ENCODE measurements around the gene SLC28A3.
A peak's percentile ranks its signal among the peaks of the same experiment; 100 is the strongest.
"Not testable (repeated sequence)": the region's sequence is repeated elsewhere in the genome, so short reads cannot be mapped to it uniquely, and the experiment has no call there.

SLC28A3 gene

GRCh38 chr9:84340535-84340934 is at the start of gene SLC28A3:
TSS of gene SLC28A3 (minus strand) at chr9:84340758. CDS start at chr9:84340633, 125 bp downstream.
- DNase-seq, result no peak

DNA sequence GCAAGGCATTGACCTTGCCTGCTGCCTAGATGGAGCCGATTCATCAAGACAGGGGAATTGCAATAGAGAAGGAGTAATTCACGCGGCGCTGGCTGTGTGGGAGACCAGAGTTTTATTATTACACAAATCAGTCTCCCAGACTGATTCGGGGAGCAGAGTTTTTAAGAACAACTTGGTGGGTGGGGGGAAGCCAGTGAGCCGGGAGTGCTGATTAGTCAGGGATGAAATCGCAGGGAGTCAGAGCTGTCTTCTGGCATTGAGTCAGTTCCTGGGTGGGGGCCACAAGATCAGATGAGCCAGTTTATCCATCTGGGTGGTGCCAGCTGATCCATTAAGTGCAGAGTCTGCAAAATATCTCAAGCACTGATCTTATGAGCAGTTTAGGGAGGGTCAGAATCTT is 49.7 kb upstream of the SLC28A3 start:
- peak; percentile 42 to 64 for DNase-seq

GRCh38 chr9:84387821-84388220 is 47.3 kb upstream of the SLC28A3 start:
- no peak for DNase-seq

DNA sequence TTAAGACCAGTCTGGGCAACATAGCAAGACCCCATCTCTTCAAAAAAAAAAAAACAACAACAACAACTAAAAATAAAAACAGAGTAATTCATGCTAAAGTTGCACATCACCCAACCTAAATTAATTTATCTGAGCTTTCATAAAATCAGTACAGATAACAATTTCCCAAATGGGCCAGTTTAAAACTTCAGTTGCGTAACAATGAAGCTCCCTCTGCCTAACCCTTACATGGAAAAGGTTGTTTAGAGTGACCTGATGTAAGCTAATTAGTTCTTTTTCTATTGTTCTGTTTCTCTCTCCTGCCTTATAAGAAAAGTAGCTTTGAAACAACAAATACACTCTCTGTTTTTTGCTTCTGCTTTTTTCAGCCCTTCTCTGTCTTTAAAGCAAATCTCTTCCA is 46.2 kb upstream of the SLC28A3 start:
- no peak for DNase-seq

GRCh38 chr9:84385386-84386040 is 45.0 kb upstream of the SLC28A3 start:
- DNase-seq, result no peak

GRCh38 chr9:84384617-84385016 is 44.1 kb upstream of the SLC28A3 start:
- DNase-seq, result no peak

GRCh38 chr9:84383178-84383577 is 42.6 kb upstream of the SLC28A3 start:
- no peak for DNase-seq

DNA sequence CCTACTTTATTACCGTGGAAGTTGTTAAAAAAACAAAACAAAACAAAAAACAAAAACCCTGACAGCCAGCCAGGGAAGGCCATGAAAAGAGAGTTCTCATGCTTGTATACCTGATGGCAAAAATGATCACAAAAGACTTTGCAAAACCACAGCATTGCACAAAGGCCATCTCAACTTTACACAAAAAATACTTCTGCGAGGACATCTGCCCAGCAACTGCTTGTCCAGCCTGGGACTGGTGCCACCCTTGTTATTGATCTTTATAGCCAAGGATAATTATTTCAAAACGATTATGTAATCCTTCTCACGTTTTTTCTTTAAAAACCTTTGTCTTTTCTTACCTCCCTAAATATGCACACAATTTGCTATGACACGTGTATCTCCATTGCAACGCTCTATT is 42.2 kb upstream of the SLC28A3 start:
- DNase-seq, result no peak

DNA sequence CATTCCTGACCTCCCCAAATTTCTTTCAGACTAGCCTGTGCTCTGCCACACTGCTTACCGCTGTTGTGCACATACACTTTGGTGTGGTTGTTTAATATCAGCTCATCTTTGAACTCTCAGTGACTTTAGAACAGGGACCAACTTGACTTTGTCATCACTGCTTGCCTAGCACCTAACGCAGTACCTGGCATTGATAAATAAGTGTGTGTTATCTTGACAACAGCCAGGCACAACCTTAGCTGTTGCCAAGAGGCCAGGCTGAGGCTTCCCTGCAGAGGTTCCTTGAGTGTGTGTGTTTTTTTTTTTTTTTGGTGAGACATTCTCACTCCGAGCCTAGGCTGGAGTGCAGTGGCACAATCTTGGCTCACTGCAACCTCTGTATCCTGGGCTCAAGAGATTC is 41.0 kb upstream of the SLC28A3 start:
- no peak for DNase-seq

GRCh38 chr9:84379740-84380139 is 39.2 kb upstream of the SLC28A3 start:
- no peak for DNase-seq

GRCh38 chr9:84375954-84376353 is 35.4 kb upstream of the SLC28A3 start:
- DNase-seq, result no peak

DNA sequence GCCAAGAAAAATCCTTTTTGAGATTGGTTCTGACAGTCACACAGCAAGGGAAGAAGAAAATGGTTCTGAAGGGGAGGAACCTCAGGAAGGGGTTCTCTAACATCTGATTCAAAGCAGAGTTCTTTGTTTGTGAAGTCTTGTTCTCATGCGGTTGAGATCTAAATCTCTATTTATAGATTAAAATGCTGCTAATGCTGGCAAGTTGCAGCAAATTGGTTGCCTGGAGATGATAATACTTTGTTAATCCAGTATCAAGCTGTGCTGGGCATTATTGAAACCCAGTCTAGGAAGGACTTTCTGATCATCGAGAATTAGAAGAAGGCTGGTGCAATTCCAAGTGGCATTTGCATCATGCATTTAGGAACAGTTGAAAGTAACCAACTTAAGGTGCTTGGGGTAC is 34.0 kb upstream of the SLC28A3 start:
- no peak for DNase-seq

DNA sequence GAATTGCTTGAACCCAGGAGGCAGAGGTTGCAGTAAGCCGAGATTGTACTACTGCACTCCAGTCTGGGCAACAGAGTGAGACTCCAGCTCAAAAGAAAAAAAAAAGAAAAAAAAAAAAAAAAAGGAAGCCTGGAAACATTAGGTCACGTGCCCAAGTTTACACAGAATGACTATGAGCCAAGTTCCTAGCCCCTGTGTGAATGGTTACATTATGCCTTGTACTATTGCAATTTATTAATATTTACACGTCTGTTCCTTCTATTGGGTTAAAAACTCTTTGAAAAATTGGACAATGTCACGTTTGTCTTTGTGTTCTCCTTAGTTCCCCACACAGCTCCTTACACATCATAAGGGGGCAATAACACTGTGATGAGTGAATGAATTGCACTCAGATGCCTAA is 33.5 kb upstream of the SLC28A3 start:
- no peak for DNase-seq

DNA sequence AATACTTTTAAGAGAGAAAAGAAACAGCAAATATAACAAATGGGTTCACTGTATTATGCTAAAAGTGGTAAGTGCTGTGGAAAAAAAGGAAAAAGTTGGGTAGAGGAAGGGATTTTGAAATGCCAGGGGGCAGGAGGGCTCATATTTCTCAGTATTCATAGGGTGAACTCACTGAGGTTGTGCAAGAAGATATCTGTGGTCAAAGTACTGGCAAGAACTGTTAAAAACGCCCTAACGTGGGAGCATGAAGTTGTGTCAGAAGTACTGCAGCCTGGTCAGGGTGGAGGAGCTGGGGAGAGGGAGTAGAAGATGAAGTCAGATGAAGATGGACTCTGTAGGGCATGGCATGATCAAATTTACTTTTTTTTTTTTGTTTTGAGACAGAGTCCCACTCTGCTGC is 31.2 kb upstream of the SLC28A3 start:
- no peak for DNase-seq

DNA sequence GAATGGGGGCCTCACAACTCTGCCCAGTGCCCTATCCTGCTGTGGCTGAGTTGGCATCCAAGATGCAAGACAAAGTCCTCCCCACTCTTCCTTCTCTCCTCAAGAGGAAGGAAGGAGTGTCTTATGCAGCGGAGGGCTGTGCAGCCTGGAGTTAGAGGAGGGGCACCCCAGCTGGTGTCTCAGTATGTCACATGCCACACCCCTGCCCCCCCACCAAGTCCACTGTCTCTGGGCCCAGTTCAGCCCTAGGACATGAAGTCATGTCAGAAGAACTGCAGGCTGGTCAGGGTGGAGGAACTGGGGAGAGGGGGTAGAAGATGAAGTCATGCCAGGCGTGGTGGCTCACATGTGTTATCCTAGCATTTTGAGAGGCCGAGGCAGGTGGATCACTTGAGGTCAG is 28.0 kb upstream of the SLC28A3 start:
- no peak for DNase-seq

DNA sequence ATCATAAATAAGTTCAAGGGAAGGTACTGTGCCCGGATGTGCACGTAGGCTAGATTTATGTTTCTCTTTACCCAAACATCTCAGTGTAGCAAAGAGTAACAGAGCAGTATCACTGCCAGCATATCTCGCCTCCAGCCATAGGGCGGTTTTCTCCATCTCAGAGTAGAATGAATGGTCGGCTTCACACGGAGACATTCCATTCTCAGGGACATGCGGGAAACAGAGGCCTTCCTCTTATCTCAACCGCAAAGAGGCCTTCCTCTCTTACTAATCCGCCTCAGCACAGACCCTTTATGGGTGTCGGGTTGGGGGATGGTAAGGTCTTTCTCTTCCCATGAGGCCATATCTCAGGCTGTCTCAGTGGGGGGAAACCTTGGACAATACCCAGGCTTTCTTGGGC is 27.2 kb upstream of the SLC28A3 start:
- not testable (repeated sequence) for DNase-seq

DNA sequence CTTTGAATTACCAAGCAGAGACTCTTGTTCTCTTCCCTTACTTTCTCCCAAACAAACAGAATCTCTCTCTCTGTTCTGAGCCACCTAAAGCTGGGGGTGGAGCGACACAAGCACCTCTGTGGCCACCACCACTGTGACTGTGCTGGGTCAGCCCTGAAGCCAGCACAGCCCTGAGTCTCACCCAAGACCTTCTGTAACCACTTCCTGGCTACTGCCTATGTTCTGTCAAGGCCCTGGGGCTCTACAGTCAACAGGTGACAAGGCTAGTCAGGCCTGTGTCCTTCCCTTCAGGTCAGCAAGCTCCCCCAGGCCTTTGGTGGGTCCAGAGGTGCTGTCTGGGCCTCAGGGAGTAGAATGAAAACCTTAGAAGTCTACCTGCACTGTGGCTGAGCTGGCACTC is 26.1 kb upstream of the SLC28A3 start:
- no peak for DNase-seq

DNA sequence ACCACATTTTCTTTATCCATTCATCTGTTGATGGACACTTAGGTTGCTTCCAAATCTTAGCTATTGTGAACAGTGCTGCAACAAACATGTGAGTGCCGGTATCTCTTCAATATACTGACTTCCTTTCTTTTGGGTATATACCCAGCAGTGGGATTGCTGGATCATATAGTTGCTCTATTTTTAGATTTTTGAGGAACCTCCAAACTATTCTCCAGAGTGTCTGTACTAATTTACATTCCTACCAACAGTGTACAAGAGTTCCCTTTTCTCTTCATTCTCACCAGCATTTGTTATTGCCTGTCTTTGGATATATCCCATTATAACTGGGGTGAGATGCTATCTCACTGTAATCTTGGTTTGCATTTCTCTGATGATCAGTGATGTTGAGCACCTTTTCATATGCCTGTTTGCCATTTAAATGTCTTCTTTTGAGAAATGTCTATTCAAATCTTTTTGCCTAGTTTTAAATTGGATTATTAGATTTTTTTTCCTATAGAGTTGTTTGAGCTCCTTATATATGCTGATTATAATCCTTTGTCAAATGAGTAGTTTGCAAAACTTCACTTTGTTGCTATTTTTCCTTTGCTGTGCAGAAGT is 24.4 kb upstream of the SLC28A3 start:
- not testable (repeated sequence) for DNase-seq

GRCh38 chr9:84361645-84362044 is 21.1 kb upstream of the SLC28A3 start:
- no peak for DNase-seq

GRCh38 chr9:84357275-84357674 is 16.7 kb upstream of the SLC28A3 start:
- DNase-seq, result no peak

GRCh38 chr9:84354035-84354434 is 13.5 kb upstream of the SLC28A3 start:
- DNase-seq, result no peak

GRCh38 chr9:84349671-84350070 is 9.1 kb upstream of the SLC28A3 start:
- DNase-seq, result no peak

DNA sequence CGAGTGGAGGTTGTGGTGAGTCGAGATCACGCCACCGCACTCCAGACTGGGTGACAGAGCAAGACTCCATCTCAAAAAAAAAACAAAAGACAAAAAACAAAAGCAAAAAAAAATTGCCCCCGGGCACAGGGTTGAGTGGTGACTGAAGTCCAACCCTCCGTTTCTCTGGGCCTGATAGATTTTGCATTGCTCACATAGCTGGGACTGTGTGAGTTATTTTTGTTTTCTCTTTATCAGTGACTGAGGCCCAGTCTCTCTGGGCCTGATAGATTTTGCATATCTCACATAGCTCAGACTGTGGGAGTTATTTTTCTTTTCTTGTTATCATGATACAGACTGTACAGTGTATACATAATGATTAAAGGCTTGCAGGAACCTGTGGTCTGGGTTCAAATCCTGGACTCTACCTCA is 2.6 kb upstream of the SLC28A3 start:
- DNase-seq, result no peak

- DNase-seq, result no peak
Observed at GRCh38 chr9:84339962-84340361, 596 bp downstream of the SLC28A3 start.

GRCh38 chr9:84339503-84339902 is 1.1 kb downstream of the SLC28A3 start:
- DNase-seq, result no peak

Measured in activated CD4-positive, alpha-beta T cell treated with anti-CD3 and anti-CD28 coated beads, Interleukin-2, amount 50 U/mL, for 48 hours (primary cell).